Endothelial cell of umbilical vein (primary cell): ENCODE data around the gene COA4.
"Not testable (repeated sequence)": the region's sequence is repeated elsewhere in the genome, so short reads cannot be mapped to it uniquely, and the experiment has no call there.

Experiments used
- EZH2 ChIP-seq: IDR thresholded peaks from 2 replicates; pipeline ENCODE4 v1.6.1; 2012; ENCODE audit warnings: borderline replicate concordance, low read depth, mild to moderate bottlenecking, moderate library complexity, low read length, inconsistent platforms; ENCODE audit not compliant: severe bottlenecking
- MYC ChIP-seq: IDR thresholded peaks from one replicate; pipeline ENCODE4 v1.6.1; 2011; ENCODE audit warnings: mild to moderate bottlenecking, low read depth, low read length
- POLR2AphosphoS5 ChIP-seq: IDR thresholded peaks from 2 replicates; pipeline ENCODE4 v1.6.1; 2012; ENCODE audit warnings: low read depth, mild to moderate bottlenecking, control low read depth, low read length, moderate library complexity; ENCODE audit not compliant: insufficient read depth
- TF ChIP-seq, protein P1 (sequence below): IDR thresholded peaks from 2 replicates; pipeline ENCODE4 v1.6.1; 2011; ENCODE audit not compliant: insufficient read depth, insufficient read length
- TF ChIP-seq, protein P2 (sequence below), 2 donors: IDR thresholded peaks; 1 replicate in 1 of 2; 2 replicates in 1 of 2; pipeline ENCODE4 v1.5.1; 2011; ENCODE audit warnings: low read length in 2 of 2, mild to moderate bottlenecking in 2 of 2, moderate library complexity in 2 of 2, control low read depth in 1 of 2, inconsistent platforms in 1 of 2, low read depth in 1 of 2; ENCODE audit not compliant: insufficient read depth in 1 of 2; ENCODE audit errors: extremely low read depth in 1 of 2

DNA sequence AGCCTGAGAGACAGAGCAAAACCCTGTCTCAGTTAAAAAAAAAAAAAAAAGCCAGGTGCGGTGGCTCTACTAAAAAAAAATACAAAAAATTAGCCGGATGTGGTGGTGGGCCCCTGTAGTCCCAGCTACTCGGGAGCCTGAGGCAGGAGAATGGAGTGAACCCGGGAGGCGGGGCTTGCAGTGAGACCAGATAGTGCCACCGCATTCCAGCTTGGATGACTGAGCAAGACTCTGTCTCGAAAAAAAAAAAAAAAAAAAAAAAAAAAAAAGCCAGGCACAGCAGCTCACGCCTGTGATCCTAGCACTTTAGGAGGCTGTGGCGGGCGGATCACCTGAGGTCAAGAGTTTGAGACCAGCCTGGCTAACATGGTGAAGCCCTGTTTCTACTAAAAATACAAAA, 3.8 kb upstream of the COA4 start:
- TF ChIP-seq, protein P1, sequence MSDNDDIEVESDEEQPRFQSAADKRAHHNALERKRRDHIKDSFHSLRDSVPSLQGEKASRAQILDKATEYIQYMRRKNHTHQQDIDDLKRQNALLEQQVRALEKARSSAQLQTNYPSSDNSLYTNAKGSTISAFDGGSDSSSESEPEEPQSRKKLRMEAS = not testable (repeated sequence)
- TF ChIP-seq, protein P2, sequence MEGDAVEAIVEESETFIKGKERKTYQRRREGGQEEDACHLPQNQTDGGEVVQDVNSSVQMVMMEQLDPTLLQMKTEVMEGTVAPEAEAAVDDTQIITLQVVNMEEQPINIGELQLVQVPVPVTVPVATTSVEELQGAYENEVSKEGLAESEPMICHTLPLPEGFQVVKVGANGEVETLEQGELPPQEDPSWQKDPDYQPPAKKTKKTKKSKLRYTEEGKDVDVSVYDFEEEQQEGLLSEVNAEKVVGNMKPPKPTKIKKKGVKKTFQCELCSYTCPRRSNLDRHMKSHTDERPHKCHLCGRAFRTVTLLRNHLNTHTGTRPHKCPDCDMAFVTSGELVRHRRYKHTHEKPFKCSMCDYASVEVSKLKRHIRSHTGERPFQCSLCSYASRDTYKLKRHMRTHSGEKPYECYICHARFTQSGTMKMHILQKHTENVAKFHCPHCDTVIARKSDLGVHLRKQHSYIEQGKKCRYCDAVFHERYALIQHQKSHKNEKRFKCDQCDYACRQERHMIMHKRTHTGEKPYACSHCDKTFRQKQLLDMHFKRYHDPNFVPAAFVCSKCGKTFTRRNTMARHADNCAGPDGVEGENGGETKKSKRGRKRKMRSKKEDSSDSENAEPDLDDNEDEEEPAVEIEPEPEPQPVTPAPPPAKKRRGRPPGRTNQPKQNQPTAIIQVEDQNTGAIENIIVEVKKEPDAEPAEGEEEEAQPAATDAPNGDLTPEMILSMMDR (IDR thresholded peaks at IDR 0.05; ENCODE audit: extremely low read depth in 1 of 2, insufficient read depth in 1 of 2, low read depth in 1 of 2, low read length in 2 of 2) = not testable (repeated sequence)
- not testable (repeated sequence) for TF ChIP-seq POLR2AphosphoS5, EZH2, MYC
